NCI-H510A (cell line): ENCODE results near the gene CNOT1.

Source experiments
- DNase-seq: peaks from one replicate; lab custom pipeline; 2025; lab: John Stamatoyannopoulos, UW

Gene CNOT1

GRCh38 chr16:58485184-58485887, 144.3 kb downstream of the CNOT1 start:
- DNase-seq, result no peak

GRCh38 chr16:58481931-58482330, 147.7 kb downstream of the CNOT1 start:
- no peak for DNase-seq

GRCh38 chr16:58481226-58481869, 148.3 kb downstream of the CNOT1 start:
- DNase-seq, result no peak

GRCh38 chr16:58478427-58478826, 151.2 kb downstream of the CNOT1 start:
- no peak for DNase-seq

DNA sequence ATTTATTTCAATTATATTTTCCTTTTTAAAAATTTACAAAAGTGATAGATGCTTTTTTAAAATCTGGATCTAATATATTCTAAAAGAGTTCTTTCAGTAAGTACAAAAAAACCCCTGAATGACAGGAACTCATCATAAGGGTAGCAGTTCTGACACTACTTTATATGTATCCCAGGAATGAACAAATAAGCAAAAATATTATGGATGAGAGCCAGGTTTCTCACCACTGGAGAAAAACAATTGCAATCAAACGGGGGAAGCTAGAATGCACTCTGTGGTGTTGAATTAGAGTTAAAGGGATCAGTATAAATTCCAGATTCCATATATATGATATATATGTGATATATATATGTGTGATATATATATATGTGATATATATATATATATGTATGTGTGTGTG, 152.8 kb downstream of the CNOT1 start:
- DNase-seq, result no peak

DNA sequence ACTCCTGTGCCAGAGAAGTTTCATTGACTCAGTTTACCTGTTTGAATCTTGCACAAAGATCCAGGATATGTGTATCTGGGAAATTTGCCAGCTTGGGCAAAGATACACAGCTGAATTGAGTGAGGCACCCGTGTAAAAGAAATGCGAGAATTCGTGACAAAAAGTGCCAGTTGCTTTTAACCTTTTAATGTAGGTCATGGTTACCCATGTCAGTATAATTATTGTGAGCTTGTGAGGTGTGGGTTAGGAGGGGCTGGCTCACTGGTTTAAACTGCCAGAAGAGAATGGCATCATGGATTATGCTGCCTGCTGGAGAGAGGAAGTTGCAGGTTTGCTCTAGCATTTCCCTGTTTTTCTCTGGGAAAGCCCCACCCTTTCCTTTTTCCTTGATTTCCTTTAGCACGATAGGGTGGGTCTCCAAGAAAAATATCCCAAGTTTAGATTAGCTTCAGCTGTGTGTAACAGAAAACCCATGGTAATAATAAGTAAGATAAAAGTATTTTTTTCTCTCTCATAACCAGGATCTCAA, 154.5 kb downstream of the CNOT1 start:
- DNase-seq, result no peak

- no peak for DNase-seq
These were observed 155.3 kb downstream of the CNOT1 start for GRCh38 chr16:58474296-58474695.

- no peak for DNase-seq
These were observed 156.8 kb downstream of the CNOT1 start for GRCh38 chr16:58472827-58473226.

DNA sequence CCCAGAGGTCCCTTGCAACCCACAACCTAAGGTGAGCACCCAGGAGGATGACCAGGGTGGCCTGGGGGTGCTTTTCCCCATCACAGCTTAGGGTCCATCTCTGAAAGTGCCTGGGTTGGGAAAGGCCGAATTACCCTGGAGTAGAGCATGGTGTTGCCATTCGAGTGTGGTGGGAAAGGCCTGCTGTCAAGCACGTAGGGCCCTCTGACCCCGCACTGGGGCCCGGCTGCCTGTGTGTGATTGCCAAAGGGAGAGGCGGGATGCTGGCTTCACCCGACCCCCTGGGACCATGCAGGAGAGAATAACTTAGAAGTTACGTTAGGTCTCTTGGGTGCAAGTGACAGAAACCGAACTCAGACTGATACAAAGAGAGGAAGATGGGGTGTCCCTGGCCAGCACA, 157.4 kb downstream of the CNOT1 start:
- no peak for DNase-seq

DNA sequence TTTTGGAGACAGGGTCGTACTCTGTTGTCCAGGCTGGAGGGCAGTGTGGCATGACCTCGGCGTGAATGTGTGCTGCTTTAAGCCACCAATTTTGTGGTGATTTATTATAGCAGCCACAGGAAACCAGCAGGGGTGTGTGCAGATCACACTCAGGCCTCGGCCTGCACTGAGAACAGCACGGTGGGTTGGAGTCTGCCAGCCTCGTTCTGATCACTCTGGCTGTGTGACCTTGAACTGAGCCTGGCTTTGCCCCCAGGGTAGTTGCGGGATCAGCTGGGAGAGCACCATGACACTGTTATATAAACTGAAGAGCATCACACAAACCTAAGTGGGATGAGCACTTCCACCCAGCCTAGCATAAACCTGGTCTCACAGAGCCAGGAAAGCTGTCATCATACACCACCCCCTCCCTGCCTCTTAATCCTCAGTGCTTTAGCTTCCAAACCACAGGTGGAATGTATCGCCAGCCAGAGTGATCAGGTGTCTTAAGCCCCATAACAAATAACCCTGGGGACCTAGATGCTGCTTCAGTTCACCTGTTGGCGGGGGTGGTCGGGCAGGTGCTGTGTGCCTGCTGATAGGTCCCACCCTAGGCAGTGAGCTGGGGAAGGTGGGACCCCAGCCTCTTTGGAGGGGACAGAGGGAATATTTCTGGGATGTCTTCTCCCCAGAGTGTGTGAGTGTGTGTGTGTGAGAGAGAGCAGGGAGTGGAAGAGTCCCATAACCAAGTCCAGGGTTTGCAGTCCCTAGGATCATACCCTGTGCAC, 158.2 kb downstream of the CNOT1 start:
- no peak for DNase-seq
